Left hindlimb (tissue), 1 donor: Measurements from ENCODE around the gene HOXB1.
A peak's percentile ranks its signal among the peaks of the same experiment; 100 is the strongest.
"Not testable (repeated sequence)": the region's sequence is repeated elsewhere in the genome, so short reads cannot be mapped to it uniquely, and the experiment has no call there.

Experiments
- DNase-seq: peaks from one replicate; pipeline ENCODE4 v3.0.0-alpha.2; 2018

HOXB1 gene

DNA sequence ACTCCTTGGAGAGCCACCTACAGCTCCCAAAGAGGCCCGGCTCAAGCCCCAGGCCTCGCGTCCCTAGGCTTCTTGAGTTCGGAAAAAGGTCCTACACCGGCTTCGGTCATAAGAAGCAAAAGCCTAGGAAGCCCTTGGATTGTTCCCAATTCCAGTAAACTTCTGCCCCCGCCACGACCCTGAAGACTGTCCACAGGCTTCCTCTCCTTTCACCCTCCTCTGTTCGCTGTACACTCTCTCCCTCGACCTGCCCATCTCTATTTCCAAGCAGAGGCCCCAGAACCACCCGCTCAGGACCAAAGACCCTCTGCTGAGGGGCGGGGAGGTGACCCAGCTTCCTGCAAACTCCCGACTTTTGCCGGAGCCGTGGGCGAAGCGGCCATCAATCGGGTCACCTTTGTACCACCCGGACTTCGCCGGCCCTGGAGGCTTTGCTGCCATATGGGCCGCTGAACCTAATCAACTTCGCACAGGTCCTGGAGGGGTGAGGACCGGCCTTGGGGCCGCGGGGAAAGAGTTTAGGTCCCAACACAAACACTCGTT is 11.4 kb upstream of the HOXB1 start:
- no peak for DNase-seq

DNA sequence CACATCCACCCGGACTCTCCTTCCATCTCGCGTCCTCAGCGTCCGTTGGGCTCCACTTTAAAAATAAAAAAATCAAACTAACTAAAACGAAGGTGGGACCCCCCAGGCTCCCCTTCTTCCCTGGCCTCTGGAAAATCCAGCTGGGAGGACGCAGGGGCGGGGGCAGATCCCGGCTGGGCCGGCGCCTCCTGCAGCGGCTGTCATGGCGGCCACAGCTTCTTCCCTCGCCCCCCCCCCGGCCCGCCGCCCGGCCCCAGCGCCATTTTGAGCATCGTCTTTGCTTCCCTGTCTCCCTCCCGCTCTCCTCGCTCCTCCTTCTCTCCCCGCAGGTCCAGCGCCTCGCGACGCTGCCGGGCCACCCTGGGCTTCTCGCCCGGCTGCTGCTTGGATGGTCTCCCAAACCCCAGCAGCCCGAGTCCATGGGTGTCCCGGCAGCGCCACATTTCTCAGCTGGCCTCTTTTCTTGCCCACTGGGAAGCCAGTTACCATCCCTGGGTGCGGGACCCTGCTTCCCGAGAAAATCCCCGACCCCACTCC is 10.8 kb upstream of the HOXB1 start:
- DNase-seq: peak; percentile 77

DNA sequence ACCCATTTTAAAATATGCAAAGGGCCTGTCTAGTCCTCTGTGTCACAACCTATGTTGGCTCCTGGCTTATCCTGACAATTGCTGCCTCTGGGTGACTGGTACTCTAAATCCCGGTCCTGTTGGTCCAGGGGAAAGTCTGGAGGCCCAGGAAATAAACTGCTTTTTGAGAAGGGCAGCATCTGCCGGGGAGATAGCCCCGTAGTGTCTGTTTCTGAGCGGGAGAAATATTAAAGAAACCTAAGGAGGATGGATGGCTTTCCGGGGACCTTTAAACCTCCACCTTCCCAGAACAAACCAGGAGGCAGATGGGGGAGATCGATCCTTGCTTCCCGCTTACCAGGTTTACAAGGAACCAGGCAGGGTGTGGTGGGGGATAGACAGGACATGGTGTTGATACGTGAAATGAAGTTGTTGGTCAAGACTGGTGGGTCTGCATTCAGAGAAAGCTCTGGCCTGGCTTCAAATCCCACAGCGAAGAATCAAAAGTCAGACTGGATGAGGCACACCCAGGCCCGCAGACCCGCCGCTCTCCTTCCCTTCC is 10.3 kb upstream of the HOXB1 start:
- DNase-seq: no peak

DNA sequence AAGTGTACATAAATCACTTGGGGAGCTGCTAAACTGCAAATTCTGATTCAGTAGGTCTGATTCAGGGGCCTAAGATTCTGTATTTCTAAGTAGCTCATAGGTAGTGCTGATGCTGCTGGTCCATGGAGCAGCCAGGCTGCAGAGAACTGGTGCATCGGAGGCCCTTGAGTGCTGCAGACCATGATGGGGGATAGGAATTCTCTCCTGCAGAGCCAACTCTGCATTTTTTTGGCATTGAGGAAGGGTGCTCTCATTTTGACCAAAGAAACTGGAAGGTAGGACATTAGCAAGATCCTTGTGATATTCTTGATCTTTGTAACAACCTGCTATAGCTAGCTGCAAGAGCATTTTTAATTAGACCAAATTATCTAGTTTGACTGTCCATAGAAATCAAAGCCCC is 9.4 kb upstream of the HOXB1 start:
- DNase-seq: no peak

DNA sequence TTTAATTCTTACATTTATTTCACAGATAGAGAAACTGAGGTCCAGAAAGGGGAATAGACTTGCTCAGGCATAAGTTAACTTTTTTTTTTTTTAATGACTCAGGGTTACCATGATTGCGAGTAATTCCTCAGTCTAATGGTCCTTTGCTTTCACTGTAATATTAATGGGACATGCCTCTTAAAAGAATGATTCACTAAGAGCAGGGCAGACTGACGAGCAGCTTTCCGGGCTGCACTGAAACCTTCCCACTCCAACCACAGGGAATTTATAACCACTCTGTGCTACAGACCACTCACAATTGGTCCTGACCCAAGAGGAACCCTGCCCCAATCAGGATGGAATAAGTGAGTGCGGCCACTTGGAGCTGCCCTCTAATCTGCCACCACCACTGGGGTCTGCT is 8.4 kb upstream of the HOXB1 start:
- DNase-seq: no peak

DNA sequence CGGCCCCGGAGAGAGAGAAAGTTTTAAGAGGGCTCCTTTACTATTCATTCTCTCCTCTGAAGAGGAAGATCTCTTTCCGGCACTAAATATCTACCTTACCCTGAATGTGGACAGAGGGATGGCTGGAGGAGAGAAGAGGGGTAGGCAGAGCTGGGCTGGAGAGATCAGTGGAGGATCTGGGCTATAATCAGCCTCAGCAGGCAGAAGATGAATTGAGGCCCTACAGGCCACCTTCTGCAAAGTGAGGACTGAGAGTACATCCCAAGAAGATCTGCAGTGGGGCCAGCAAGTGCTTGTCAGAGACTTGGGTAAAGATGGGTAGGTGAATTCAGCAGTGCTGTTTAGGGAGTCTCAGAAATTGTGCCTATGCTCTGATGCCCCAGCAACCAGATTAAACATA is 6.5 kb upstream of the HOXB1 start:
- no peak for DNase-seq

DNA sequence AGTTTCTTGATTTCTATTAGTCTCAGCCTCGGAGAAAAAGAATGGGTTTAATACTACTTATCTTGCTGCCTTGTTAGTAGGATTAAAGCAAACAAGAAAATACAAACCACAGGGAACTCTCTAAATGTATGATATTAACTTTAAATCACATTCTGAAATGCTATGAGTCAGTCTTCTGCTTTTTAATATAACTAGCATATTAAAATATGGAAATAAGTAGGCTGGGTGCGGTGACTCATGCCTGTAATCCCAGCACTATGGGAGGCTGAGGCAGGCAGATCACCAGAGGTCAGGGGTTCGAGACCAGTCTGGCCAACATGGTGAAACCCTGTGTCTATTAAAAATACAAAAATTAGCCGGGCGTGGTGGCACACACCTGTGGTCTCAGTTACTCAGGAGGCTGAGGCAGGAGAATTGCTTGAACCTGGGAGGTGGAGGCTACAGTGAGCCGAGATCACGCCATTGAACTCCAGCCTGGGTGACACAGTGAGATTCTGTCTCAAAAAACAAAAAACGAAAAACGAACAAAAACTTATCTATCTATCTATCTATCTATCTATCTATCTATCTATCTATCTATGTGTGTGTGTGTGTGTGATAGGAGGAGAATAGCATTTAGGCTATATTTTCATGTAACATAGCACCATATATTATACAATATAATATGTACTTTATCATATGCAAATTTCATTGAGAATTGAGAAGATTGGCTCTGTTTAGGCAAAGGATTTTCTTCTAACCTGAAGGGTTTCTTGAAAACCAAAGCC is 5.2 kb upstream of the HOXB1 start:
- DNase-seq: not testable (repeated sequence)

DNA sequence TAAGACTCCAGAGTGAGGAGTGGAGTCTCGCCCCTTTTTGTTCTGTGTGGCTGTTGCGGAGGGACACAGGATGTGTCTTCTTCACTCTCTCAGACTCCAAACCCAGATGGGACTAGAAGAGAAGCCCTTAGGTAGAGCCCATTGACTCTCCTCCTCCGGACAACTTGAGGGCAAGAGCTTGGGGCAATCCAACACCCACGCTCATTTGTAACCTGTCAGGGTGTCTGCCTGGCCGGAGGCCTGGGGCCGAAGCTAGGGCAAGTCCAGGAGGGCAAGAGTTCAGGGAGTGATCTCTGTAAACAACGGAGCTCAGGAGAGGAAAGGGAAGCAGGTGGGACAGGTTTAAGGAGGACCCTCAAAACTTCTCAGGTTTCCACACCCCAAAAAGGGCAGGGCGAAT is 1.4 kb upstream of the HOXB1 start:
- DNase-seq: no peak

DNA sequence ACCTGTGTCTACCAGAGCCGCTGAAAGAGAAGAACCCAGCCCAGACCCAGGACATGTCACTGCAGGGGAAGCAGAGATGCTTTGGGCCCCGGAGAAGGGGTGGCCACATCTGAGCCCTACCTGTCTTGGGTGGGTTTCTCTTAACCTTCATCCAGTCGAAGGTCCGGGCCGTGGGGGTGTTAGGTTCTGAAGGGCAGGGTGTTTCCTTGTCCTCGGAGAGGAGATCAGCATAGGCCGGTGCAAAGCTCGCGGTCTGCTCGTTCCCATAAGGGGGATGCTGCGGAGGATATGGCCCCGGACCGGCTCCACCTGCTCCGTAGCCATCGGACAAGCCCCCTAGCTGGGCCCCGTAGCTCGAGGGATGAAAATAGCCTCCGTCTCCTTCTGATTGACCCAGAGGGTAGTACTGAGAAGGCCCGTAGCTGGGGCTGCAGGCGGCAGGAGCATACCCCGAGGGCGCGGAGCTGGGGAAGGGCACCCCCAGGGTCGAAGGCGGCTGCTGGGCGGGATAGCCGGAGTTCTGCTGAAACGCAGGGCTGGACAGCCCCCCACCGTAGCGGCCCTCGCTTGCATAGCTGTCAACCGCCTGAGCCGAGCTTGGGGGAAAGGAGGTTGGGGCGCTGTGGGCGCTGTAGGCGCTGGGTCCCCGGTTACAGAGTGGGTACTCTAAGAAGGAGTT is 464 bp downstream of the HOXB1 start:
- no peak for DNase-seq

DNA sequence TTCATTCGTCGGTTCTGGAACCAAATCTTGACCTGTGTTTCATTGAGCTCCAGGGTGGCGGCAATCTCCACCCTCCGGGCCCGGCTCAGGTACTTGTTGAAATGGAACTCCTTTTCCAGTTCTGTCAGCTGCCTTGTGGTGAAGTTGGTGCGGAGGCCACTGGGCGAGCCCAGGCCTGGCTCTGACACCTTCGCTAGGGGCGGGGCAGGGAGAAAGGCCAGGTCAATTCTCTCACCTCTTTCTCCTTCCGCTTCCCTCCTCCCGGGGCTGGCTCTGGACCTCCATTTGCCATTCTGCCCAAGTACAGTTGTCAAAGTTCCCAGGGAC is 1.2 kb downstream of the HOXB1 start:
- no peak for DNase-seq

DNA sequence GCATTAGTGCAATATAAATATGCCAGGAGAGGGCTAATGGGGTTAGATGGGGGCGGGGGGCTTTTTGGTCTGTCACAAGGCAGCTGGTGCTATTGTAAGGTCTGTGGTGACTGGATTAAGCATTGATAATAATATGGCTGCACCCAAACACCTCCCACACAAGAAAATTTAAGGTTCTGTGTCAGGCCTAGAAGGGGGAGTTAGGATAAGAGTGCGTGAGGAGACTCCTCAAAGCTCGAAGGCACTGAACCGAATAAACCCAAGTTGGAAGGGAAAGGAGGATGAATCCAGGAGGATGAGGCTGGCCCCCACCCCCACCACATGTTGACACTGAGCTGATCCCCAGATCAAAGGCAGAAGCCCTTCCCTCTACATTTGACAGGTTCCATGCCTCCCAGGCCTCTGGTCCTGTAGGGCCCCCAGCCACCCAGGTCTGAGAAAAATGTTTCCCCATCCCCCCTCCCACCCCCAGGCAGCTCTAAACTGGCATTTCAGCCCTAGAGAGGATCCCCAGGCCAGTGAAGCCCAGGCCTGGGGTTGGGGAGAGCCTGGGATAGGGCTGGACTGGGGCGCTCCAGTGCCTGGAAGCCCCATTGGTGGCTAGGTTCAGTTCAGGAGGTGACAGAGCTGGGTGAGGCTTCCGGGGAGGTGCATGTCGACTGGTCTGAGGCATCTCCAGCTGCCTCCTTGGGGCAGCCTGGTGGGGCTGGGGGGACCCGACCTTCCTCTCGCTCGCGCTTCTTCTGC is 1.7 kb downstream of the HOXB1 start:
- no peak for DNase-seq

DNA sequence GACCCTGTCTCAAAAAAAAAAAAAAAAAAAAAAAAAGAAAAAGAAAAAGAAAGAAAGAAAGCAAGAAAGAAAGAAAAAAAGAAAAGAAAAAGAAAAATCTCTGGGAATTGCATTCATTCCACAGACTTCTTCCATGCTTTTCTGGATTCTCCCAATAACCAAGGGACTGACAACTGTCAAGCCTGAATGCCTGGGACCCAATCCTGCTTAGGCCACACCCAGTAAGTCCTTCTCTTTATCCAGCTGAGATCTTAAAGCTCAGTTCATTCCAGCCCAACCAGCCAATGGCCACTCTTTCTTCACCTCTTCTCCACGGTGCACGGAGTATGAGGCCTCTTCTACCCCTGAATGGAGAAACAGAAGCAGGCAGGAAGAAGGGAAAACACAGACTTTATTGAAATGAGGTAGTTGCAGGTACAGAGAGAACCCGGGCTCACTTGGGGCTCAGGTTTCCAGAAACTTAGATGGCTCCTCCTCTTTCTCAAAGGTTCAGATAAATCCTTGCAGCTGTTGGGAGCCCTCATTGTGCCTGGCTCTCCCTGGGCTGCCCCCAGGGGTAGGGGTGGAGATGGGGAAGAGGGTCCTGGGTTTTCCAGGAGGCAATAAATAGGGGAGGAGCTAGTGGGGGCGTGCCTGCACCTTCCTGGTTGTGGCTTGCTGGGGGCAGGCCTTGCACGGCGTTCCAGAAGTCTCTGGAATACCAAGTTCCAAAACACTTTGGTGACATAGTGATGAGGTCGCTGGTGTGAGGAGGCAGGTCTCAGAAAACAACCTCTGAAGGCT is 2.5 kb downstream of the HOXB1 start:
- no peak for DNase-seq

DNA sequence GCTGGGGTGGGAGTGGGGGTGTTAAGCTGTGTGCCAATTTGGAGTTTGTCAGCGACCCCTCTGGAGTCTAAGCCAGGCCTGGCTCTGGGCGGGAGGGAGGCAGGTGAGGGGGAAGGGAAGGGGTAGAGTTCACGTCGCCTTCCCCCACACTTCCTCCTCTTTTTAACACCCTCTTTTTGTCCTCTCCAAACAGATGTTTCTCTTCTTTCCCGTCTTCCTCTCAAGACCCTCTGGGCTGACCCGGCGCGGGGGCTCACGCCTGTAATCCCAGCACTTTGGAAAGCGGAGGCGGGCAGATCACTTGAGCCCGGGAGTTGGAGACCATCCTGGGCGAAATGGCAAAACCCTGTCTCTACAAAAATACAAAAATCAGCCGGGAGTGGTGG is 3.3 kb downstream of the HOXB1 start:
- no peak for DNase-seq

DNA sequence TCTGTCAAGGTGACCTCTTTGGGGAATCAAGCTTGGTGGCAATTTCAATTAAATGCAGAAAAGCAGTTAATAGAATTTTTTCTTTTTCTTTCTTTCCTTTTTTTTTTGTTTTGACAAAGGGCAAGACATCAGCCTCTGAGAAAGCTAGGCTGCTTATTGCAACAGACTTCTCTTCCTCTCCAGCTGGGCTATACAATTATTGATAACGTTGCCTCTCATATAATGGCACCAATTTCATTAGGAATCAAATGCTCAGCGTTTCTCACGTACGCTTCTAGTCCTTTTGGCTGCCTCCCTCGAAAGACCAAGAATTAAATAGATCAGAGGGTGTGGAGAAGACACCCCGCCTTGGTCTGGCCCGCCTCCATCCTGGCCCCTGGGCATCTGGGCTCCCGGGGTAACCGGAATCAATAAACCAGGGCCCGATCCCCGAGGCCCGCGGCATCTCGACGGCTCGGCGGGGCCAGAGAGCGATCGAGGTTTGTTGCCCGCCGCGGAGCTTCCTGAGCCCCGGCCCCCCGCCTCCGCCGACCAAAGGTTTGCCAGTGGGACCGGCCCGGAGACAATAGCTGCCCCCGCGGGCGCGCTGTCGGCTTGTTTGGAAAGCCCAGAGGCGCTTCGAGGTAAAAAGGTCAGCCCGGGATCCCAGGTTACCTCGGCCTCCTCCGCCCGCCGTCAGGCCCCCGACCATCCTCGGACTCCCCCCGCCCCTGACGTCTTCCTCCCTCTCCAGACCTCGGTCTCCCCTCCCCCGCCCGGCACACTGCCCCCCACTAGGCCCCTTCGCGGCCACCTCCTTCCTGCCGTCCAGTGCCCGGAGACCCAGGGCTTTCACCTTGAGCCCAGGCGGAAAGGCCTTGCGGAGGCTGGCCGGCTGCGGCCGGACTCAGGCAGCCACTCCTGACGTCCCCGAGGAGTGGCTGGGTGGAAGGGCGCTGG is 3.9 kb downstream of the HOXB1 start:
- no peak for DNase-seq

DNA sequence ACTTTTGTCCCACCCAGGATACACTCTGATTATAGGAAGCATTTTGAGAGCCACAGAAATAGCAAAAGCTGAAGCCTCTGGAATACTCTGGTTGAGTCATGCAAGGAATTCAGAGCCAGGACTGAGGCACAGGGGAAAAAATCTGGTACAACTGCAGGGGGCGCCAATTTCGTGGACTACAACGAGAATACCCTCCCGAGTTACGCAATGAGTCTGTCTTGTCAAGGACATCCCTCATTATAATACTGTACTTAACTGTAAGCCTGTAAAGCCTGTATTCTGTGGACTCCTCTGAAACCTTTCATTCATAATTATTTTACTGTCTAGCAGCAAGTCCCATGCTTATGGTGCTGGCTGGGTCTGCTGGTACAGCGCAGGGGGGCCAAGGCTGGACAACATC is 7.8 kb downstream of the HOXB1 start:
- no peak for DNase-seq

DNA sequence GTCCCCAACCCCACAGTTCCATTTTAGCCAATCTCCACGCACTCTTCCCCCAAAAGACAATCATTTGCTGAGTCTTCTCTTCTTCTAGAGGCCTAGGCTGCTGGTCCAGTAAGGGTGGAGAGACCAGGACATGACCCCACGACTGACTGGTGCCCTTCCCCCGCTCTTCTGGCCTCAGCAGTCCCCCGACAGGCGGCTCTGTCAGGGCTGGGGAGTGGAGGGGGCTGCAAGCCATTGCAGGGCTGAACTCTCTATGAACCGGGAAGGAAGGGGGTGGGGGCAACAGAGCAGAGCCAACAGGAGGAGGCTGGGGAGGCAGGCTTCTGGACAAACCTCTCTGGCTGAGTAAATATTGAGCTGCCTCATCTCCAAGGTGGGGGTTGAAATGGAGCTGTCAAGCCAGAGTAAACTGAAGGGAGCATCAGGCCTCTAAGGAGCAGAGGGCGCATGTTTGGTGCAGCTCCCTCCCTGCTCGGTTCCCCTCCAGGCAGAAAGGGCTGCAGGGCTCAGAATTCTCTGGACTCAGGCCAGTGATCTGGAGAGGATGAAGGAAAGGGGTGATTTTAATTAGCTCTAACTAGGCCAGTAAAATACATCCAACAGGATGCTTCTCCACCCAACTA is 8.7 kb downstream of the HOXB1 start:
- DNase-seq: peak; percentile 51

DNA sequence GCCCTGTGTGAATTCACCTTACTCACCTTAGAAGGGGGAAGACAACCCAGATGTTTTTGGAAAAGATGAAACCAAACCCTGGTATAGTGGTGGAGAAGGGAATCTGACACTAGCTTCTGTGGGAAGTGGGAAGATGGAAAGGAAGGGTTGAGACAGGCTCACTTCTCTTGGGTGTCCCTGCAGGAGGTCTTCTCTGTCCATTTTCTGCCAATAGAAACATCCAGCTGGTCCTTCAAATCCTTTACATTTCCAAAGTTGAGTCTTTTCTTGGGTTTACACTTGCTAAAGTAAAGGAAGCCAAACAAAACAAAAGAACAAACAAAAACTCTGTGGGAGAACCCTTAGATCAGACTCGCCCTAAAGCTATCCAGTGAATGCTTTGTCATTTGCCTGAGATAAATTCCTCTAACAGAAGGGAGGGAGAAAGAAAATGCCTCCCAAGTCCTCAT is 10.2 kb downstream of the HOXB1 start:
- no peak for DNase-seq

DNA sequence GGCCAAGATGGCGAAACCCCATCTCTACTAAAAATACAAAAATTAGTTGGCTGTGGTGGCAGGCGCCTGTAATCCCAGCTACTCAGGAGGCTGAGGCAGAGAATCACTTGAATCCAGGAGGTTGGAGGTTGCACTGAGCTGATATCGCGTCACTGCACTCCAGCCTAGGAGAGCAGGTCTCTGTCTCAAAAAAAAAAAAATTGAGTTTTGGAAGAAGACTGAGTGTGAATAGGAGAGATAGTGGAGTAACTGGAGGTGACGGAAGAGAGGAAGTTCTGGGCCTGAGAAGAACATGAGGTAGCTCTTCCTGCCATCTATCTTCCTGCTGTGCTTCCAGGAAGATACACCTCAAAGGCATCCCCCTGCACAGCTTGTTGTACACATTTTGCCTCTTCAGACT is 11.4 kb downstream of the HOXB1 start:
- DNase-seq: no peak

DNA sequence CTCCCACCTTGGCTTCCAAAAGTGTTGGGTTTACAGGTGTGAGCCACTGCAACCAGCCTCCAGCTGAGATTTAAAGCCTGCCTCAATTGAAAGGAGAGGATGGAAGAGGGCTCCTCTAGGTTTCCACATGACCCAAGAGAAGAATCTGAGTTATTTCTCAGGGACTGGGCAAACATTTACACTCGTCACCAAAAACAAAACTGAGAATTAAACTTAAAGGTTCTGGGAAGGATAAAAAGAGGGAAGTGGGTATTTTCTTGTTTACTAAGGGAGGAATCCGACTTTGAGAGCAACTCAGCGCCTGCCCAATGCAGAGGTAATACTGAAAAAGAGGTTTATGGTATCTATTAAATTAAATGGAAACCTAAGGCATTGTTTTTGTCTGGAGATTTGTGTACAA is 13.3 kb downstream of the HOXB1 start:
- DNase-seq: no peak
